ENCODE measurements around the gene PIM3.

The PIM3 gene

GRCh38 chr22:50002791-50003190 lies 42.2 kb downstream of the PIM3 start:
- H3K27me3 ChIP-seq (replicated peaks; ENCODE audit: control insufficient read depth, insufficient read depth, low read length) = no peaks in the 10 kb centered on the region
- H3K4me3 ChIP-seq (replicated peaks; ENCODE audit: low read depth, low read length) = no peak overlapping the region
- no peak for DNase-seq (ENCODE audit: extremely low read depth, insufficient read length)
- no peak for TF ChIP-seq CTCF (IDR thresholded peaks at IDR 0.05; ENCODE audit: insufficient read depth, low read length, poor library complexity, severe bottlenecking)
- no peaks in the 10 kb centered on the region for H3K36me3 ChIP-seq (ENCODE audit: control insufficient read depth, insufficient read depth, low read length)

DNA sequence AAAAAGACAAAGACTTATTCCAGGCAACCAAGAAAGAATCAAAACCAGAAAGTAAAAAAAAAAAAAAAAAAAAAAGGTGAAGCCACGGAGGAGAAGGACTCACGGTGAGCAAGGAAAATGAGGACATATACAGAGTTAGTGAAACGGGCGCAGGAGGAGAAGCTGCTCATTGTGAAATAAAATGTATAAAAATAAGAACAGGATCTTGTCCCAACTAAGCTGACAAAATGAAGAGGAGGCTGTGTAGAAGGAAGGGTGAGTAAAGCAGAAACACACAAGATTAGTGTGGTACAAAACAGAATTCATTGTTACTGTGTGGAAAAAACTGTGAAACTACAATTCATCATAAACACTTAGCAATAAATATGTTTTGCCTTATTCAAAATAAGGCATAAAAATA lies 44.3 kb downstream of the PIM3 start:
- no peak for DNase-seq (ENCODE audit: extremely low read depth, insufficient read length)
- no peak for TF ChIP-seq CTCF (IDR thresholded peaks at IDR 0.05; ENCODE audit: insufficient read depth, low read length, poor library complexity, severe bottlenecking)
- Histone ChIP-seq H3K27me3 (replicated peaks; ENCODE audit: control insufficient read depth, insufficient read depth, low read length) (no peaks in the 10 kb centered on the region), H3K36me3 (ENCODE audit: control insufficient read depth, insufficient read depth, low read length) (no peaks in the 10 kb centered on the region), H3K4me3 (replicated peaks; ENCODE audit: low read depth, low read length) (no peak overlapping the region)

- TF ChIP-seq CTCF (IDR thresholded peaks at IDR 0.05; ENCODE audit: insufficient read depth, low read length, poor library complexity, severe bottlenecking) = no peak
- Histone ChIP-seq H3K4me3 (replicated peaks; ENCODE audit: low read depth, low read length) (no peak overlapping the region), H3K36me3 (ENCODE audit: control insufficient read depth, insufficient read depth, low read length) (no peaks in the 10 kb centered on the region), H3K27me3 (replicated peaks; ENCODE audit: control insufficient read depth, insufficient read depth, low read length) (no peaks in the 10 kb centered on the region)
- no peak for DNase-seq (ENCODE audit: extremely low read depth, insufficient read length)
Observed at GRCh38 chr22:50007057-50007511, 46.5 kb downstream of the PIM3 start.

GRCh38 chr22:50008151-50009040 lies 47.8 kb downstream of the PIM3 start:
- no peak for DNase-seq (ENCODE audit: extremely low read depth, insufficient read length)
- Histone ChIP-seq H3K4me3 (replicated peaks; ENCODE audit: low read depth, low read length) (no peak overlapping the region), H3K36me3 (ENCODE audit: control insufficient read depth, insufficient read depth, low read length) (no peaks in the 10 kb centered on the region), H3K27me3 (replicated peaks; ENCODE audit: control insufficient read depth, insufficient read depth, low read length) (no peaks in the 10 kb centered on the region)
- TF ChIP-seq CTCF (IDR thresholded peaks at IDR 0.05; ENCODE audit: insufficient read depth, low read length, poor library complexity, severe bottlenecking) = no peak

GRCh38 chr22:50009251-50009650 lies 48.7 kb downstream of the PIM3 start:
- Histone ChIP-seq H3K36me3 (ENCODE audit: control insufficient read depth, insufficient read depth, low read length) (no peaks in the 10 kb centered on the region), H3K27me3 (replicated peaks; ENCODE audit: control insufficient read depth, insufficient read depth, low read length) (no peaks in the 10 kb centered on the region), H3K4me3 (replicated peaks; ENCODE audit: low read depth, low read length) (no peak overlapping the region)
- DNase-seq (ENCODE audit: extremely low read depth, insufficient read length) = no peak
- TF ChIP-seq CTCF (IDR thresholded peaks at IDR 0.05; ENCODE audit: insufficient read depth, low read length, poor library complexity, severe bottlenecking) = no peak

Measured in GM06990 (cell line).